Measurements from ENCODE around the gene CLASP2.

- TF ChIP-seq, protein P1, sequence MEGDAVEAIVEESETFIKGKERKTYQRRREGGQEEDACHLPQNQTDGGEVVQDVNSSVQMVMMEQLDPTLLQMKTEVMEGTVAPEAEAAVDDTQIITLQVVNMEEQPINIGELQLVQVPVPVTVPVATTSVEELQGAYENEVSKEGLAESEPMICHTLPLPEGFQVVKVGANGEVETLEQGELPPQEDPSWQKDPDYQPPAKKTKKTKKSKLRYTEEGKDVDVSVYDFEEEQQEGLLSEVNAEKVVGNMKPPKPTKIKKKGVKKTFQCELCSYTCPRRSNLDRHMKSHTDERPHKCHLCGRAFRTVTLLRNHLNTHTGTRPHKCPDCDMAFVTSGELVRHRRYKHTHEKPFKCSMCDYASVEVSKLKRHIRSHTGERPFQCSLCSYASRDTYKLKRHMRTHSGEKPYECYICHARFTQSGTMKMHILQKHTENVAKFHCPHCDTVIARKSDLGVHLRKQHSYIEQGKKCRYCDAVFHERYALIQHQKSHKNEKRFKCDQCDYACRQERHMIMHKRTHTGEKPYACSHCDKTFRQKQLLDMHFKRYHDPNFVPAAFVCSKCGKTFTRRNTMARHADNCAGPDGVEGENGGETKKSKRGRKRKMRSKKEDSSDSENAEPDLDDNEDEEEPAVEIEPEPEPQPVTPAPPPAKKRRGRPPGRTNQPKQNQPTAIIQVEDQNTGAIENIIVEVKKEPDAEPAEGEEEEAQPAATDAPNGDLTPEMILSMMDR (IDR thresholded peaks at IDR 0.05): no peak
- TF ChIP-seq POLR2A (IDR thresholded peaks at IDR 0.05) (no peak), EP300 (IDR thresholded peaks at IDR 0.05) (no peak)
These were observed 73.5 kb downstream of the CLASP2 start for GRCh38 chr3:33644582-33644981.
